Mesendoderm (in vitro differentiated cells): ENCODE measurements around the gene MYO5C.

Experiments used
- DNase-seq: peaks from one replicate; pipeline ENCODE4 v3.0.0; 2013
- H2AK5ac ChIP-seq: 2 replicates; pipeline ENCODE4 v1.6.1; 2013; ENCODE audit warnings: low read length, inconsistent platforms
- H2BK120ac ChIP-seq: 2 replicates; pipeline ENCODE4 v1.6.1; 2013; ENCODE audit warnings: low read depth, mild to moderate bottlenecking, low read length, moderate library complexity, mixed read lengths
- H2BK15ac ChIP-seq: replicated peaks from 2 replicates; pipeline ENCODE4 v1.6.1; 2013; ENCODE audit warnings: low read depth, mild to moderate bottlenecking, moderate library complexity
- H2BK5ac ChIP-seq: 2 replicates; pipeline ENCODE4 v1.6.1; 2013; ENCODE audit warnings: low read length, inconsistent platforms
- H3K18ac ChIP-seq: 2 replicates; pipeline ENCODE4 v1.6.1; 2013; ENCODE audit warnings: mild to moderate bottlenecking, low read length, mixed read lengths
- H3K23ac ChIP-seq: one replicate; pipeline ENCODE4 v1.6.1; 2013; ENCODE audit warnings: low read length
- H3K27ac ChIP-seq: 2 replicates; pipeline ENCODE4 v1.5.1; 2013; ENCODE audit warnings: low read depth, mild to moderate bottlenecking, inconsistent platforms, low read length, moderate library complexity
- H3K27me3 ChIP-seq: 2 replicates; pipeline ENCODE4 v1.6.1; 2013; ENCODE audit warnings: low read length, control low read depth, mild to moderate bottlenecking, inconsistent platforms; ENCODE audit not compliant: insufficient read depth, poor library complexity
- H3K36me3 ChIP-seq: 2 replicates; pipeline ENCODE4 v1.6.1; 2013; ENCODE audit warnings: low read length, inconsistent platforms; ENCODE audit not compliant: control insufficient read depth, insufficient read depth
- H3K4ac ChIP-seq: one replicate; pipeline ENCODE4 v1.6.1; 2013; ENCODE audit warnings: low read depth, mild to moderate bottlenecking, low read length, moderate library complexity
- H3K4me1 ChIP-seq: 2 replicates; pipeline ENCODE4 v1.6.1; 2013; ENCODE audit warnings: low read depth, low read length, inconsistent platforms; ENCODE audit not compliant: control insufficient read depth
- H3K4me2 ChIP-seq: 2 replicates; pipeline ENCODE4 v1.6.1; 2013; ENCODE audit warnings: low read length
- H3K4me3 ChIP-seq: 2 replicates; pipeline ENCODE4 v1.5.1; 2013; ENCODE audit warnings: mild to moderate bottlenecking, low read length
- H3K56ac ChIP-seq: one replicate; pipeline ENCODE4 v1.6.1; 2013; ENCODE audit warnings: low read length
- H3K79me1 ChIP-seq: 2 replicates; pipeline ENCODE4 v1.6.1; 2013; ENCODE audit warnings: low read length, inconsistent platforms
- H3K79me2 ChIP-seq: 2 replicates; pipeline ENCODE4 v1.6.1; 2013; ENCODE audit warnings: mild to moderate bottlenecking, low read length; ENCODE audit not compliant: control insufficient read depth, insufficient read depth
- H3K9ac ChIP-seq: 2 replicates; pipeline ENCODE4 v1.6.1; 2013; ENCODE audit warnings: low read length, inconsistent platforms
- H4K5ac ChIP-seq: one replicate; pipeline ENCODE4 v1.6.1; 2013; ENCODE audit warnings: low read length
- H4K8ac ChIP-seq: one replicate; pipeline ENCODE4 v1.6.1; 2013; ENCODE audit warnings: low read depth, mild to moderate bottlenecking, control low read depth, low read length, moderate library complexity
- WGBS: extraction: QIAGEN DNeasy Blood & Tissue Kit; methylation state at CpG from one replicate; pipeline ENCODE4 v1.1.7; 2013; ENCODE audit warnings: low lambda C conversion rate, missing lambda C conversion rate; ENCODE audit not compliant: insufficient coverage; ENCODE audit errors: extremely low coverage; 5-methylcytosine and 5-hydroxymethylcytosine counted together

The MYO5C gene

DNA sequence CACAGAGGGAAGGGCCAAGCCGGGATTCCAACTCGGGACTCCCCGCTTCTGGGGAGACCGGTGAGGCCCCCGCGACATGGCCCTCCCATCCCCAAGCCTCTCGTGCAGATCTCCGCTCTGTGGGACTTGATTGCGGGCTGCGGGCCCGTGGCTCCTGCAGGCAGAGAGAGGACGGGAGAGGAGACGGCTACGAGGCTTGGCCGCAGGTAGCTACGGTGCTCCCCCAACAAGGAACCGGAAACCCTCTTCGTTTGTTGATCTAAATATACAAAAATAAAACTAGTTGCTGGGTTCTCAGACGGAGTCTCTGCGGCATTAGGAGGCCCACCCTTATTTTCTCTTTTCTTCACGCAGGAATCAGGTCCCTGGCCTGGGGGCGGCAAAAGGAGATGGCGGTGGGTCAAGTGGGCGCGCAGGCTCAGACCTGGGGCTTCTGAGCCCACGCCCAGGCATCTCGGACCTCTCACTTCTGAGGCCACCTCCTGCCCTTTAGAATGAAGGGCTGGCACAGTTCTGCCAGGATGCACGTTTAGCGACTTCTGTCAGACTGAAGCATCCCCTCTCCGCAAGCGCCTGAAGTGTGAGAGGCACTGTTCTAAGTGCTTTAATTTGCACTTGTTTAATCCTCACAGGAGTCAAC lies 115.3 kb downstream of the MYO5C start:
- H3K4me3 ChIP-seq = peak overlapping the region; percentile 49
- no peaks in the 10 kb centered on the region for H3K79me2 ChIP-seq
- peak overlapping the region; percentile 59 for H3K9ac ChIP-seq
- H3K27me3 ChIP-seq = no peaks in the 10 kb centered on the region
- H2AK5ac ChIP-seq = no peak overlapping the region
- no peak overlapping the region for H4K5ac ChIP-seq
- peak overlapping the region; percentile 97 for H3K4me2 ChIP-seq
- H2BK120ac ChIP-seq = no peak overlapping the region
- no peak overlapping the region for H2BK15ac ChIP-seq
- WGBS = no CpG with 5 or more reads among the region's 31 CpGs
- no peak for DNase-seq
- no peak overlapping the region for H2BK5ac ChIP-seq
- H3K23ac ChIP-seq = no peak overlapping the region
- H3K18ac ChIP-seq = peak overlapping the region; percentile 12
- H3K56ac ChIP-seq = peak overlapping the region; percentile 94
- H3K4ac ChIP-seq = no peak overlapping the region
- H3K4me1 ChIP-seq = peaks cover 1% of the 10 kb centered on the region
- H3K79me1 ChIP-seq = peaks cover 3% of the 10 kb centered on the region
- H3K36me3 ChIP-seq = no peaks in the 10 kb centered on the region
- H3K27ac ChIP-seq = no peak overlapping the region
- H4K8ac ChIP-seq = no peak overlapping the region

DNA sequence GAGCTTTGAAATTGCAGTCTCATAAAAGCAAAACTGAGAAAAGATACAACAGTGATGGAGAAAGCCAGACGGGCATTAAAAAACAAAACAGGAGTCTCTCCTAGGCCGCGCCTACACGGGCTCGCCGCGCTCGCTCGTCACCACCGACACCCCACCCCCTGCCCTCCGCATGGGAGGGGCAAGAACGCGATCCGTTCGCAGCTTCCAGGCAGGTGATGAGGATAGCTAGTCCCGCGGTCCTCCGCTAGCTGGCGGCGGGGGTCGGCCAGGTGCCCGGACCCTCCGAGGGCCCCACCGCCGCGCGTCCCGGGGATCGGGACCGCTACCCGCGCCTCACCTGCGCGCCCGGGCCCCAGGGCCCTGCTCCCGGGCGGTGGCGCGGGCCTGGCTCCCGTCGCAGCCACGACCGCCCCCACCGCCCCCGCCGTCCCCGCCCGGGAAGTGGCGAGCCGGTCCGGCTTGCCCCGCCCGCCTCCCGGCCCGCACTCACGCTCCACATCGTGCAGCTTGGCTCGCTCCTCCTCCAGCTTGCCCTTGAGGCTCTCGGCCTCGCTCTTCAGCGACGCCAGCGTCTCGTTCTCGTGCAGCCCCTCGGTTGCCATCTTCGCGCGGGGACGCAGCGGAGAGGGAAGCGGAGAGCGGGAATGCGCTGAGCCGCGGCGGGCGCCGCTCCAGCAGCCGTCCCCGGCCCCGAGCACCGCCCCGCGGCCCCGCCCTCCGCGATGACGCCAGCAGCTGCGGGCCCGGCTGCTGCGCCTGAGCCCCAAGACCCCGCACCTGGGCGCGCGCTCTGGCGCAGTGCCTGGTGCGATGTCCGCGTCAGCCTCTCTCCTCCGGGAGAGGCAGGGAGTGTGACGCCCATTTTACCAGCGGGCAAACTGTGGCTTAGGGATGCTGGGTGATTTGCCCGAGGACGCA lies 116.1 kb downstream of the MYO5C start:
- Histone ChIP-seq H3K4me2 (peak overlapping the region; percentile 97), H3K36me3 (no peaks in the 10 kb centered on the region), H2BK5ac (no peak overlapping the region), H3K79me2 (no peaks in the 10 kb centered on the region), H3K4me3 (peak overlapping the region; percentile 49), H3K4ac (peak overlapping the region; percentile 83), H3K27me3 (no peaks in the 10 kb centered on the region), H3K27ac (no peak overlapping the region), H3K18ac (peak overlapping the region; percentile 12), H2BK15ac (no peak overlapping the region), H2BK120ac (no peak overlapping the region), H3K4me1 (peaks cover 1% of the 10 kb centered on the region), H4K8ac (no peak overlapping the region), H3K9ac (peak overlapping the region; percentile 71), H3K23ac (no peak overlapping the region), H3K56ac (peak overlapping the region; percentile 94), H4K5ac (no peak overlapping the region), H2AK5ac (no peak overlapping the region), H3K79me1 (peaks cover 3% of the 10 kb centered on the region)
- WGBS = no CpG with 5 or more reads among the region's 105 CpGs
- peak; percentile 90 for DNase-seq

DNA sequence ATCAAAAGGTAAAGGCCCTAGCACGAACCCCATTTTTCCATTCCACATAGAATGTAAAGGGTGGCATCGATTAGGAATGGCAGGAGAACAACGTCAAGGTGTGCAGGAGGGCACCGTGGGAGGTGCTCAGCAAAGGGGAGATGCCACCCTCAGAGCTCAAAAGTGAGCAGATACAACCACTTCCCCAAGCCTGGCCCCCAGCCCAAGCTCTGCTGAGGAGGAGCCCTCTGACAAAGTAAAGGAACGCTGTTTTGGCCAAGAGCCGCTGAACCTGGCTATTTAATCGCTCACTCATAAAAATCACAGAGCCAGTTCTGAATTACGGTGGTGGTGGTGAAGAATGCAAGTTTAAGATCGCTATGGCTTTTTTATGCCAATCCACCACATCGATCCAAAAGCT lies 116.8 kb downstream of the MYO5C start:
- Histone ChIP-seq H3K56ac (peak overlapping the region; percentile 39), H3K4me1 (peaks cover 1% of the 10 kb centered on the region), H3K79me2 (no peaks in the 10 kb centered on the region), H3K27ac (no peak overlapping the region), H2AK5ac (no peak overlapping the region), H4K8ac (no peak overlapping the region), H2BK5ac (no peak overlapping the region), H3K27me3 (no peaks in the 10 kb centered on the region), H3K79me1 (peaks cover 3% of the 10 kb centered on the region), H2BK120ac (no peak overlapping the region), H3K36me3 (no peaks in the 10 kb centered on the region), H3K4ac (no peak overlapping the region), H4K5ac (no peak overlapping the region), H3K4me2 (peak overlapping the region; percentile 50), H3K9ac (peak overlapping the region; percentile 71), H3K4me3 (peak overlapping the region; percentile 33), H3K18ac (no peak overlapping the region), H3K23ac (no peak overlapping the region), H2BK15ac (no peak overlapping the region)
- no CpG with 5 or more reads among the region's 10 CpGs for WGBS
- no peak for DNase-seq

DNA sequence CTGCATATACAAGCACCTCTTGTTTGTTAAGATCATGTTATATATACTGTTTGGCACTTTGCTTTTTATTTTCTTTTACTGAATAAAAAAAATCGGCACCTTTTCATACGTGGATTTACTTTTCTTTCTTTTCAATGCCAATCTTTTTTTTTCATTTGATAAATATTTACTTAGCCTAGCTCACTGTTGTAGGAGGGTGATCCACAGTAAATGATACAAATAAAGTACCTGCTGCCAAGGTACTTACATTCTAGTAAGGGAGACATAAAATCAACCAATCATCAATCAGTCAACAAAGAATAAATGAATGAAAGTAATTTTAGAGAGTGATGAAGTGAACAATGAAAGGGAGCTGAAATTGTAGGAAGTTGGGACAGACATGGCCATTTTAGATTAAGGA lies 122.7 kb downstream of the MYO5C start:
- Histone ChIP-seq H3K23ac (no peak overlapping the region), H2BK120ac (no peak overlapping the region), H4K5ac (no peak overlapping the region), H2BK5ac (no peak overlapping the region), H3K79me2 (no peaks in the 10 kb centered on the region), H2BK15ac (no peak overlapping the region), H3K56ac (no peak overlapping the region), H3K9ac (no peak overlapping the region), H2AK5ac (no peak overlapping the region), H3K27ac (no peak overlapping the region), H3K4ac (no peak overlapping the region), H3K36me3 (no peaks in the 10 kb centered on the region), H3K4me1 (no peaks in the 10 kb centered on the region), H3K27me3 (no peaks in the 10 kb centered on the region), H3K4me3 (no peak overlapping the region), H4K8ac (no peak overlapping the region), H3K79me1 (no peaks in the 10 kb centered on the region), H3K4me2 (no peak overlapping the region), H3K18ac (no peak overlapping the region)
- no peak for DNase-seq
- WGBS = no CpG with 5 or more reads among the region's 2 CpGs

- H3K27me3 ChIP-seq = no peaks in the 10 kb centered on the region
- no peak for DNase-seq
- no peak overlapping the region for H3K18ac ChIP-seq
- no peak overlapping the region for H2AK5ac ChIP-seq
- no peak overlapping the region for H2BK120ac ChIP-seq
- no peak overlapping the region for H4K5ac ChIP-seq
- no peaks in the 10 kb centered on the region for H3K4me1 ChIP-seq
- H3K9ac ChIP-seq = no peak overlapping the region
- WGBS = no CpG with 5 or more reads among the region's 1 CpG
- no peaks in the 10 kb centered on the region for H3K79me2 ChIP-seq
- no peak overlapping the region for H3K23ac ChIP-seq
- H4K8ac ChIP-seq = no peak overlapping the region
- H3K36me3 ChIP-seq = no peaks in the 10 kb centered on the region
- H3K4ac ChIP-seq = no peak overlapping the region
- H2BK5ac ChIP-seq = no peak overlapping the region
- no peaks in the 10 kb centered on the region for H3K79me1 ChIP-seq
- no peak overlapping the region for H2BK15ac ChIP-seq
- no peak overlapping the region for H3K4me3 ChIP-seq
- no peak overlapping the region for H3K56ac ChIP-seq
- no peak overlapping the region for H3K27ac ChIP-seq
- H3K4me2 ChIP-seq = no peak overlapping the region
These were observed 123.8 kb downstream of the MYO5C start for GRCh38 chr15:52171807-52172206.
